HT1080 (cell line): ENCODE measurements around the gene HMGN2. TPM values are rescaled to one million over a fixed set of nuclear protein-coding genes. Genes with fewer than 3 reads are reported as not detected.

Experiments
- total RNA-seq: library from RNA; depleted of rRNA; stranded (reverse); fragments of >200 nt; shearing (Covaris generic); gene quantifications from 2 replicates; pipeline ENCODE4 v1.2.3, GENCODE V29; 2014; rRNA removed

Gene HMGN2
- total RNA-seq, 1 experiment from 2014 or later: 631 TPM

Other genes starting within 250 kb of the HMGN2 start
- gene CEP85, start 238.2 kb upstream of the HMGN2 start, total RNA-seq: 15.5 and 18.3 TPM in 2 replicates
- 143 and 314 TPM in 2 replicates for gene SH3BGRL3, start 192.4 kb upstream of the HMGN2 start, total RNA-seq
- gene UBXN11, start 165.8 kb upstream of the HMGN2 start, total RNA-seq: 4.0 and 4.5 TPM in 2 replicates
- gene CD52, start 154.5 kb upstream of the HMGN2 start, total RNA-seq: not detected in 2 replicates
- gene CRYBG2, start 118.3 kb upstream of the HMGN2 start, total RNA-seq: 0.03 and 0.27 TPM in 2 replicates
- not detected in 2 replicates for gene ZNF683, start 99.7 kb upstream of the HMGN2 start, total RNA-seq
- not detected in 2 replicates for gene LIN28A, start 61.6 kb upstream of the HMGN2 start, total RNA-seq
- 18.1 and 26.2 TPM in 2 replicates for gene DHDDS, start 40.1 kb upstream of the HMGN2 start, total RNA-seq
- gene RPS6KA1, start 57.3 kb downstream of the HMGN2 start, total RNA-seq: 30.2 and 35.1 TPM in 2 replicates
- 15.0 and 17.2 TPM in 2 replicates for gene ARID1A, start 223.6 kb downstream of the HMGN2 start, total RNA-seq